Vagina (tissue), 2 donors: ENCODE results near the gene ARHGAP6.

Experiments
- CTCF ChIP-seq, 3 experiments: fragments of 450-650 bp in 2 of 3; fragments of 200-600 bp in 1 of 3; sonication (generic) in 1 of 3; IDR thresholded peaks; one replicate each; pipeline ENCODE4 v1.5.1; 2017 to 2019; ENCODE audit warnings: antibody characterized with exemption in 3 of 3, mild to moderate bottlenecking in 2 of 3, moderate library complexity in 2 of 3
- POLR2A ChIP-seq, 2 donors: fragments of 450-650 bp; IDR thresholded peaks; one replicate each; pipeline ENCODE4 v1.6.1; 2017; ENCODE audit warnings: antibody characterized with exemption in 2 of 2, mild to moderate bottlenecking in 2 of 2, moderate library complexity in 2 of 2

- TF ChIP-seq POLR2A (IDR thresholded peaks at IDR 0.05), result no peak
- no peak for TF ChIP-seq CTCF (IDR thresholded peaks at IDR 0.05)
Measured at GRCh38 chrX:11287505-11287904, 378.2 kb downstream of the ARHGAP6 start.
